HuH-7.5 (cell line): ENCODE results near the gene WDR46.
"Not testable (repeated sequence)": the region's sequence is repeated elsewhere in the genome, so short reads cannot be mapped to it uniquely, and the experiment has no call there.

Experiments used
- DNase-seq: peaks from one replicate; pipeline ENCODE4 v3.0.0; 2011; ENCODE audit warnings: low spot score

The WDR46 gene

GRCh38 chr6:33264015-33264414 lies 25.0 kb downstream of the WDR46 start:
- no peak for DNase-seq

- DNase-seq = not testable (repeated sequence)
These were observed 26.5 kb downstream of the WDR46 start for GRCh38 chr6:33262490-33262889.

GRCh38 chr6:33259032-33259431 lies 30.0 kb downstream of the WDR46 start:
- no peak for DNase-seq

- no peak for DNase-seq
These were observed 34.4 kb downstream of the WDR46 start for GRCh38 chr6:33254591-33254990.

GRCh38 chr6:33252759-33253158 lies 36.3 kb downstream of the WDR46 start:
- DNase-seq = no peak

- DNase-seq = no peak
These were observed 37.5 kb downstream of the WDR46 start for GRCh38 chr6:33251395-33252012.

- DNase-seq = no peak
These were observed 38.3 kb downstream of the WDR46 start for GRCh38 chr6:33250731-33251130.

- no peak for DNase-seq
These were observed 39.1 kb downstream of the WDR46 start for GRCh38 chr6:33249732-33250630.

GRCh38 chr6:33248932-33249731 lies 39.9 kb downstream of the WDR46 start:
- peak; percentile 59 for DNase-seq

- no peak for DNase-seq
These were observed 40.5 kb downstream of the WDR46 start for GRCh38 chr6:33248643-33248931.

- peak; percentile 29 for DNase-seq
These were observed 40.9 kb downstream of the WDR46 start for GRCh38 chr6:33247977-33248642.

- DNase-seq = no peak
These were observed 45.6 kb downstream of the WDR46 start for GRCh38 chr6:33243476-33243875.

- no peak for DNase-seq
These were observed 47.1 kb downstream of the WDR46 start for GRCh38 chr6:33241968-33242367.

GRCh38 chr6:33237741-33238140 lies 51.3 kb downstream of the WDR46 start:
- DNase-seq = no peak

GRCh38 chr6:33236852-33237251 lies 52.2 kb downstream of the WDR46 start:
- DNase-seq = no peak

- no peak for DNase-seq
These were observed 52.7 kb downstream of the WDR46 start for GRCh38 chr6:33236328-33236727.

GRCh38 chr6:33235221-33235634 lies 53.8 kb downstream of the WDR46 start:
- DNase-seq = no peak
